NCI-H345 (cell line): Measurements from ENCODE around the gene TRA2B.

Experiments
- DNase-seq: peaks from one replicate; lab custom pipeline; 2025; lab: John Stamatoyannopoulos, UW

TRA2B gene

GRCh38 chr3:185867650-185868049, 70.2 kb downstream of the TRA2B start:
- DNase-seq: no peak

GRCh38 chr3:185866995-185867394, 70.8 kb downstream of the TRA2B start:
- no peak for DNase-seq

- no peak for DNase-seq
Measured at GRCh38 chr3:185866555-185866954, 71.3 kb downstream of the TRA2B start.
